GM12892 (cell line): ENCODE results near the gene TPPP.

Experiments used
- POLR2A ChIP-seq: IDR thresholded peaks from 2 replicates; pipeline ENCODE4 v1.6.1; 2011; ENCODE audit warnings: low read depth, low read length, control low read depth
- POLR2AphosphoS5 ChIP-seq: IDR thresholded peaks from 2 replicates; pipeline ENCODE4 v1.6.1; 2011; ENCODE audit warnings: low read depth, low read length, control low read depth
- TAF1 ChIP-seq: IDR thresholded peaks from 2 replicates; pipeline ENCODE4 v1.6.1; 2011; ENCODE audit warnings: low read depth, mild to moderate bottlenecking, control low read depth, low read length, borderline replicate concordance

- TF ChIP-seq TAF1 (no peak), POLR2A (no peak), POLR2AphosphoS5 (no peak)
Observed at GRCh38 chr5:673161-673830, 19.9 kb downstream of the TPPP start.
